DND-41 (cell line): Measurements from ENCODE around the gene KITLG.

ENCODE experiments used
- ATAC-seq: fragments of 200-7000 bp; cut with Tn5 transposase; 3 replicates; pipeline ENCODE4 v1.9.1; 2021; ENCODE audit warnings: low read depth; ENCODE audit not compliant: insufficient read depth
- DNase-seq: peaks from one replicate; pipeline ENCODE4 v3.0.0-alpha.2; 2020
- H2AFZ ChIP-seq: 2 replicates; pipeline ENCODE4 v1.6.0; 2012; ENCODE audit warnings: low read depth, low read length
- H3K27ac ChIP-seq: 2 replicates; pipeline ENCODE4 v1.5.1; 2012; ENCODE audit warnings: low read length, inconsistent platforms
- H3K27me3 ChIP-seq: fragments of 200-600 bp; sonication (generic); 2 replicates; pipeline ENCODE4 v1.6.0; 2012; ENCODE audit warnings: low read length, mild to moderate bottlenecking, inconsistent platforms; ENCODE audit not compliant: insufficient read depth, poor library complexity
- H3K36me3 ChIP-seq: 2 replicates; pipeline ENCODE4 v1.5.1; 2012; ENCODE audit warnings: low read length, inconsistent platforms; ENCODE audit not compliant: insufficient read depth
- H3K4me1 ChIP-seq: 2 replicates; pipeline ENCODE4 v1.5.1; 2012; ENCODE audit warnings: mild to moderate bottlenecking, low read length; ENCODE audit not compliant: insufficient read depth
- H3K4me2 ChIP-seq: 2 replicates; pipeline ENCODE4 v1.6.0; 2012; ENCODE audit warnings: mild to moderate bottlenecking, moderate library complexity, low read length, inconsistent platforms; ENCODE audit not compliant: insufficient read depth
- H3K4me3 ChIP-seq, 2 experiments: fragments of 200-600 bp in 1 of 2; shearing (Covaris generic) in 1 of 2; 2 replicates each; pipeline ENCODE4 v1.5.1; 2012 to 2016; ENCODE audit warnings: inconsistent platforms in 2 of 2, low read length in 2 of 2, mild to moderate bottlenecking in 2 of 2, low read depth in 1 of 2, moderate library complexity in 1 of 2
- H3K79me2 ChIP-seq: 2 replicates; pipeline ENCODE4 v1.6.0; 2012; ENCODE audit warnings: low read length, inconsistent platforms; ENCODE audit not compliant: insufficient read depth
- H3K9ac ChIP-seq: 2 replicates; pipeline ENCODE4 v1.6.0; 2012; ENCODE audit warnings: low read depth, mild to moderate bottlenecking, inconsistent platforms, low read length, moderate library complexity
- H3K9me3 ChIP-seq: 2 replicates; pipeline ENCODE4 v1.5.1; 2012; ENCODE audit warnings: low read length, moderate library complexity, mild to moderate bottlenecking, inconsistent platforms; ENCODE audit not compliant: insufficient read depth, severe bottlenecking
- H4K20me1 ChIP-seq: 2 replicates; pipeline ENCODE4 v1.6.0; 2012; ENCODE audit warnings: low read length; ENCODE audit not compliant: insufficient read depth
- EZH2 ChIP-seq: IDR thresholded peaks from 3 replicates; pipeline ENCODE4 v1.6.1; 2012; ENCODE audit warnings: borderline replicate concordance, low read depth, mild to moderate bottlenecking, moderate library complexity, low read length, inconsistent platforms; ENCODE audit not compliant: severe bottlenecking
- TF ChIP-seq, protein P1 (sequence below): IDR thresholded peaks from 2 replicates; pipeline ENCODE4 v1.5.1; 2012; ENCODE audit warnings: borderline replicate concordance, low read length, moderate library complexity, mild to moderate bottlenecking; ENCODE audit not compliant: poor library complexity, severe bottlenecking; ENCODE audit errors: extremely low read depth

KITLG gene

GRCh38 chr12:88496891-88497371, 83.3 kb downstream of the KITLG start:
- no peak overlapping the region for H3K27ac ChIP-seq
- ATAC-seq (no peak), DNase-seq (no peak)
- H3K79me2 ChIP-seq, result no peaks in the 10 kb centered on the region
- H3K4me1 ChIP-seq, result no peaks in the 10 kb centered on the region
- H4K20me1 ChIP-seq, result no peaks in the 10 kb centered on the region
- no peaks in the 10 kb centered on the region for H3K36me3 ChIP-seq
- no peak overlapping the region for H3K9ac ChIP-seq
- no peak overlapping the region for H3K4me3 ChIP-seq
- H2AFZ ChIP-seq, result no peak overlapping the region
- H3K27me3 ChIP-seq, result no peaks in the 10 kb centered on the region
- H3K4me2 ChIP-seq, result no peak overlapping the region
- no peaks in the 10 kb centered on the region for H3K9me3 ChIP-seq
- TF ChIP-seq, protein P1, sequence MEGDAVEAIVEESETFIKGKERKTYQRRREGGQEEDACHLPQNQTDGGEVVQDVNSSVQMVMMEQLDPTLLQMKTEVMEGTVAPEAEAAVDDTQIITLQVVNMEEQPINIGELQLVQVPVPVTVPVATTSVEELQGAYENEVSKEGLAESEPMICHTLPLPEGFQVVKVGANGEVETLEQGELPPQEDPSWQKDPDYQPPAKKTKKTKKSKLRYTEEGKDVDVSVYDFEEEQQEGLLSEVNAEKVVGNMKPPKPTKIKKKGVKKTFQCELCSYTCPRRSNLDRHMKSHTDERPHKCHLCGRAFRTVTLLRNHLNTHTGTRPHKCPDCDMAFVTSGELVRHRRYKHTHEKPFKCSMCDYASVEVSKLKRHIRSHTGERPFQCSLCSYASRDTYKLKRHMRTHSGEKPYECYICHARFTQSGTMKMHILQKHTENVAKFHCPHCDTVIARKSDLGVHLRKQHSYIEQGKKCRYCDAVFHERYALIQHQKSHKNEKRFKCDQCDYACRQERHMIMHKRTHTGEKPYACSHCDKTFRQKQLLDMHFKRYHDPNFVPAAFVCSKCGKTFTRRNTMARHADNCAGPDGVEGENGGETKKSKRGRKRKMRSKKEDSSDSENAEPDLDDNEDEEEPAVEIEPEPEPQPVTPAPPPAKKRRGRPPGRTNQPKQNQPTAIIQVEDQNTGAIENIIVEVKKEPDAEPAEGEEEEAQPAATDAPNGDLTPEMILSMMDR, result no peak
- TF ChIP-seq EZH2, result no peak

- no peak overlapping the region for H3K4me3 ChIP-seq
- no peak overlapping the region for H2AFZ ChIP-seq
- no peaks in the 10 kb centered on the region for H3K9me3 ChIP-seq
- DNase-seq (no peak), ATAC-seq (no peak)
- no peaks in the 10 kb centered on the region for H3K27me3 ChIP-seq
- no peak overlapping the region for H3K27ac ChIP-seq
- H3K9ac ChIP-seq, result no peak overlapping the region
- TF ChIP-seq, protein P1, result no peak
- no peak for TF ChIP-seq EZH2
- no peaks in the 10 kb centered on the region for H4K20me1 ChIP-seq
- H3K4me1 ChIP-seq, result no peaks in the 10 kb centered on the region
- H3K36me3 ChIP-seq, result no peaks in the 10 kb centered on the region
- H3K4me2 ChIP-seq, result no peak overlapping the region
- no peaks in the 10 kb centered on the region for H3K79me2 ChIP-seq
Measured at GRCh38 chr12:88496429-88496828, 83.8 kb downstream of the KITLG start.

DNA sequence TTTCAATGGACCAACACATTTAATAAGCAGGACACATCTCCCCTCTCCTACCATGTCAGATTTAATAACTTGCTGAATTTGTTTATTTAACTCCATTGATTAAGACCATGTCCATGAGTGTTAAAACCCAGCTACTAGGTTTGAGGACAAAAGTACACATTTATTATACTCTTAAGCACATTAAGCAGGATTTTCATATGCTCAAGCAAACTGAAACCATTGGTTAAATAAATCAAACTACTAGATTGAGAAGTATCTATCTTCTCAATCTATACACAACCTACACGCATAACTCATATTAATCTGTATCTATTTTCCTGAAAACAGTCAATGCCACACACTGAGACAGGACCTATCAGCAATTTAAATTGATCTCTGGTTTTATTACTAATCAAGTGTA, 85.2 kb downstream of the KITLG start:
- Histone ChIP-seq H3K36me3 (no peaks in the 10 kb centered on the region), H3K4me2 (no peak overlapping the region), H3K4me1 (no peaks in the 10 kb centered on the region), H3K79me2 (no peaks in the 10 kb centered on the region), H3K4me3 (no peak overlapping the region), H3K9me3 (no peaks in the 10 kb centered on the region), H2AFZ (no peak overlapping the region), H3K27me3 (no peaks in the 10 kb centered on the region), H3K27ac (no peak overlapping the region), H3K9ac (no peak overlapping the region), H4K20me1 (no peaks in the 10 kb centered on the region)
- TF ChIP-seq EZH2, result no peak
- TF ChIP-seq, protein P1, result no peak
- no peak for DNase-seq
- ATAC-seq, result no peak

DNA sequence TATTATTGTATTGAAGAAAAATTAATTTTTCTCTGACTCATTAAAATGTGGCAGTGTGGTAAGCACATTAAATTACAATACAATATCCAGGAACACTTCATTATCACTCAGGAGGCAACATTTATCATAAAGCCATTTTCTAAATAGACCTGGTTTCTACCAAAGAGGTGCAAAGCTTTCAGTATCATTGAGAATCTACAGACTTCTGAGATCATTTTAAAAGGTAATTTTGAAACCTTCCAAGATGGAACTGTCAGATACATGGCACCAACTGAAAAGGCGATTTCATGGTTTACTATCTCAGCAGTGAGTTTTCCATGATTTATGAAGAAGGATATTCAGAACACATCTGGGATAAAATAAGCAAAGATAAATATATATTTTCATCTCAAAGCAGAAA, 85.8 kb downstream of the KITLG start:
- H3K27me3 ChIP-seq, result no peaks in the 10 kb centered on the region
- TF ChIP-seq EZH2, result no peak
- TF ChIP-seq, protein P1, result no peak
- no peak overlapping the region for H3K27ac ChIP-seq
- H3K4me1 ChIP-seq, result no peaks in the 10 kb centered on the region
- ATAC-seq (no peak), DNase-seq (no peak)
- no peaks in the 10 kb centered on the region for H3K9me3 ChIP-seq
- no peaks in the 10 kb centered on the region for H3K36me3 ChIP-seq
- H3K79me2 ChIP-seq, result no peaks in the 10 kb centered on the region
- no peak overlapping the region for H2AFZ ChIP-seq
- H4K20me1 ChIP-seq, result no peaks in the 10 kb centered on the region
- no peak overlapping the region for H3K4me3 ChIP-seq
- no peak overlapping the region for H3K4me2 ChIP-seq
- H3K9ac ChIP-seq, result no peak overlapping the region
